AG08395 (cell line): ENCODE measurements around the gene INS.

Experiments
- DNase-seq: peaks from one replicate; pipeline ENCODE4 v3.0.0; 2012; ENCODE audit warnings: mixed read lengths, low spot score

INS gene

DNA sequence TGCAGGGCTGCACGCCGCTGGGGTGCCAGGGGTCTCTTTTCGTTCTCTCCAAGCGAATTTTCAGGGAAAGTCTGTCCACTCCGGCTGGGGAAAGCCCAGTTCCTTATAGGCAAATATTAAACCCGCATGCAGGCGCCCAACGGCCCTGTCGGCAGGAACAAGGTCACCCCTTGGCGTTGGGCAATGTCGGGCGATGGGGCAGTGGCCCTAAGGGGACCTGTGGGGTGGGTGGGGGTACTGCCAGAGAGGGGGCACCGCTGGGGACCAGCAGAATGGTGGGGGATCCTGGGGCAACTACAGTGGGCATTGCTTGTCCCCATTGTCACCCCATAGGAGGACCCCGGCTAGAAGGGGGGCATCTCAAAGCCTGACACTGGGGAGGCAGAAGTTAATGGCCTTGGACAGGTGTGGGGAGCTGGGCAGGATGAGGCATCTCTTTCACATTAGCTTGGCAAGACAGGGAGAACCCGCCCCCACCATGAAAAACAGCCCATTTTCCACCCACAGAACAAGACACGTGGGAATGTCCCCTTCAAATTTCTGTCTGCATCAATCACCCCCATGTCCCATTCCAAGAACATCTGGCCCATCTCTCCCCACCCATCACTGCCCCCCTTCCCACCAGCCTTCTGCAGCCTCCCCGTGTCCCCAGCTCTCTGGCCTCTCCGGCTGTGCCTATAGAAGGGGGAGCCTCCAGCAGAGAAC is 16.3 kb downstream of the INS start:
- no peak for DNase-seq

DNA sequence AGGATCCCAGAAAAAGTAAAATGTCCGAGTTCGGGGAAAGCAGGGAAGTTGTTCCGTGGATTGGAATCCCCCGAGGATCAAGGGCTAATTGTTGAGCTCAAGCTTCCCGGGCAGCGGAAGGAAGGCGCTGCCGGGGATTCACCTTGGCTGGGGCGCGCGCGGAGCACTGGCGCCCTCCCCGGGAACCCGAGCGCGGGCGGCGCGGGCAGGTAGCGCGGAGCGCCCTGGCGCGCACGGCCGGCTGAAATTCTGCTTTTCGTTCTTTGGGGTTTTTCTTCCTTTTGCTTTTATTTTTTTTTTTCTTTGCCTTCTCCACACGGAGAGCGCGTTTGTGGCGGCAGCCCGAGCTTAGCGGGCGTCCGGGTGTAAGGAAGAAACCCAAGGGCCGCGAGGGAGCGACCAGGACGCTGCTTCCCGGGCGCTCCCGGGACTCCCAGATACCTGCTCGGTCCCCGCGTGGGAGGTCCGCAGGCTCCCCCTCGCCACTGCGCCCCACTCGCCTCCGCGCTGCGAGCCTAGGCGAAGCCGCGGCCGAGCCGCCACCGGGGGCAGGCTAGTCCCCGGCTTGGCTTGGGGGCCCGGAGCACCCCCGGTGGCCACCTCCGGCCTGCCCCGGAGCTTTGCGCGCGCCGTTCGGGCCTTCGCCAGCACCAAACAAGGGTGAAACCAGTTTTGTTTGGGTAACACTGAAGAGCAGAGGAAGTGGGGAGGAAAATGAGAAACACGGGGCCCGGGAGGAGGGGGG is 17.0 kb downstream of the INS start:
- no peak for DNase-seq

DNA sequence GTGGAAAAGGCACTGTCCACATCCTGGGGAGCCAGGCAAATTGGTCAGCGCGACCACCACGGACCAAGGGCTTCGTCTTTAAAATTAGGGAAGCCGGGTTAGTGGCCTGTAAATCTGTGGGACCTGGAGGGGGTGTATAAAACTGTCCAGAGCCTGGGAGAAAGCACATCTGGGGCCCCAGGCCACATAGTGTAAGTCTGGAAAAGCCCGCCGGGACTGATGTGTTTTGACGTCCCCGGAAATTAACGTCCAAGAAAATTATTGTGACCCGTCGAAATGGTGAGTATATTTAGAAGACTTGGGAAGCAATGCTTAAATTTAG is 17.6 kb downstream of the INS start:
- DNase-seq: no peak

DNA sequence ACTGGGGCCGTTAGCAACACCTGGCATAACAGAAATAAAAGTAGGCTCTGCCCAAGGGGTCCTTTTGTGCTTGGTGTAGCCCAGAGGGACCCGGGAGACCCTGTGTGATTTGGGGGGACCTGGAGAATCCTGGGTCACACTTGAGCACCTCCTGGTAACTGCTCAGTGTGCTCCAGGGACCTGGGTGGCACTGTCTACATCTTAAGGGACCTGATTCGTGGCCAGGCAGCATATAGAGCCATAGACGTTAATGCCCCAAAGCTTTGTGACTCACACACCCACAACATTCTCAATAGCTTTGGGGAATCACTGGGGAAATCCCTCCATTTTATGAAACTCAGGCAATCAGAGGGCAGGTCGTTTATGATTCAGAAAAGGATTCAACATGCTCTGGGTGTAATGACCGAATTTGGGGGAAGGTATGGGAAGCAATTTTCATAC is 18.2 kb downstream of the INS start:
- no peak for DNase-seq

DNA sequence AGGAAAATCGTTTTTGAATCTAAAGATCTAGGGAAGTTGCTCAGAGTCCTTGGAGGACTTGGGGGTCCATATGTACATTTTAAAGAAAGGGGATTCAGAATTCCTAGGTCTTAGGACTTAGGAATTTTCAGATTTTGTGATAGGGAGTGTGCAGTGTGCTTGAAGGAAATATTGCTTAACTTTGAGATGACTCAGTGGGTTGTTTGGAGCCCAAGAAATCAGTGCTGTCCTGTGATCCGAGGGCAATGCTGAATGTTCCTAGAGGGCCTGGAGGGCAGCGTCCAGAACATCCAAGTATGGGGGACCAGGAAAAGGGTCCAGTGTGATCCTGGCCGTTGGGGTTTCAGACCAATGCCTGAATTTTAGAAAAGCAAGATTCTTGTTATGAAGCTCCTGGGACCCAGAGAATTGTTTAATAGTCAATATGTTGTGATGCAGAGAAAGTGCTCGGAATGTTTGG is 18.7 kb downstream of the INS start:
- peak; percentile 78 for DNase-seq

DNA sequence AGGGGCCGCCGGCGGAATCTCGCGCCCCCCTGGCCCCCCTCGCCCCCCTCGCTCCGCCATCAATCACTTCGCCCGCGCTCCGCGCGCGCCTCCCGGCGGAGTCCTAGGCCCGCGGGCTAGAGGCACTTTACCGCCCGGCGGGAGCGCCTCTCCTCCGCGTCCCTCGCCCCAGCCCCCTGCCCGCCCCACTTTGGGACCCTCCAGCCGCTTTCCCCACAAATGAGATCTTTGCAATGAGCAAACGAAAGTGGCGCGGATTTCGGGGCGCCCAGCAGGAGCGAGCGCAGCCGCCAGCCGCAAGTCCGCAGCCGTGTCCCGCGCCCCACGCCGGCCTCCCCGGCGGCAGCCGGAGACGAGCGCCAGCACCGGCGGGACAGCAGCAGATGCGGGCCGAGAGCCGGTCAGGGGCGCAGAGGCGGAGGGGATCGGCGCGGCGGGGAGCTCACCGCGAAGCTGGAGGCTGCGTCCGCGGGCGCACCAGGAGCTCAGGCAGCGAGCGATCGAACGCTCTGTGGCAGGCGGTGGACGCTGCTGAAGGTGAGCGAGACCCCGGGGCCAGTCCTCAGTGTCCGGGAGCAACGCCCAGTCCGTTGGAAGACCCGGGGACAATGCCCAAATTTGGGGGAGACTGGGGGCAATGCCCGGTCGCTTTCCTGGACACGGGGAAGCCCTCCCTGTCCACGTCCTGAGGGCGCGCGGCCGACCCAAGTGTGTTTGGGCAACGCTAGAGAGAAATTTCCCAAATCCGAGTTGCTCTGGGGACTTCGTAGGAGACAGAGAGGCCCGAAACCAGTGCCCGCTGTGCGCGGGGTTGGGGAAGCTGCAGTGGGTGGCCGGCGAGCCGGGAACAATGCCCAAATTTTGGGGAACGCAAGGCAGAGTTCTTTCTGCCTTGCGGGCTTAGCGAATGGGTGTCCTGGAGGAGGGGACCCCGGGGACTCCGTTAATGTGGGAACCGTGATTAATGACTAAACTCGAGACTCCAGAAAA is 20.3 kb downstream of the INS start:
- no peak for DNase-seq

DNA sequence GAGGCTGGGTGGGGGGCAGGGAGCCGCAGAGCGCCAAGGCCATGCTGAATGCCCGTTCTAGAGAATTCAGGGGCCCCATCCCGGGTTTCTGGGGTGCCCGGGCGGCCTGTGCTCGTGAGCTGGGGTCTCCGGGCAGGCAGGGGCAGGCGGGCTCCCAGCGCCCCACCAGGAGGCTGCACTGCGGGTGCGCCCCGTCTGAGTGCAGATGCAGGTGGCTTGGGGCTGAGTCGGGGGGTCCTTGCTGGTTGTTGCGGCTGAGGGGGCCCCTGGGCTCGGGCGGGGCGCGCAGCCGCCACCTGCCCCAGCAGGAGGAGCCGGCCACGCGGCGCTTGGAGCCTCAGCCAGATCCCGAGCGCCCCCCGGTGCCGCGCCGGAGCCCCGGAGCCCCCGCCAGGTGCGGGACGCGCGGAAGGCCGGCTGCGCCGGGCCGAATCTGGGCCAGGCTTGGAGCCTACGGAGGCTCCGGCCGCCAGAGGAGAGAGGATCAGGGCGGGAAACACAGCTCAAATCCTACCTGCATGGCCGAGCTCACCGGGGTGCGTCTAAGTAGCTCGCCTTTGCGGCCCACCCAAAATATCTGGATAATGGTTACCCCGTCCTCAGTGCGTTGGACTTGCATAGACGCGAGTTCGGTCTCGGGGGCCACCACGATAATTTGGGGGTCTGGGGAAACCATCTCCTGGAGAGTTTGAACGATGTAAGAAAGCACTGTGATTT is 21.2 kb downstream of the INS start:
- no peak for DNase-seq

DNA sequence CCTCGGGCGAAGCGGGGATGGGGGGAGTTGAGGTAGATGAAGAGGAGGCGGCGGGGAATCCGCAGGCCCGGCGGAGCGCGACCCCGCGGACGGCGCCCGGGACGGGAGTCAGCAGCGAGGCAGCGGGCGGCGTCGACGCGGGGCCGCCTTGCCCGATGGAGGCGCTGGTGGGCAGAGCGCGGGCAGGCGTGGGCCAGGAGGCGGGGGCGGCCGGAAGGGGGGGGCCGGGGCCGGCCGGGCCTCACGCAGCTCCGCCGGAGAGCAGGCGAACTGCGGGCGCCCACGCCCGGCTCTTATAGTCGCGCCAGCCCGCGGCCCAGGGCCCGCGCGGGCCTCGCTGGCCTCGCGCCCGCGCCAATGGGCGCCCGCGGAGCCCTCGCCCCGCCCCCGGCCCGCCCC is 21.9 kb downstream of the INS start, which contains the start of gene IGF2:
IGF2 (minus strand) TSS at position 267 of the 399 bp plus-strand sequence. CDS start 3,866 bp downstream, outside the sequence.
- no peak for DNase-seq

DNA sequence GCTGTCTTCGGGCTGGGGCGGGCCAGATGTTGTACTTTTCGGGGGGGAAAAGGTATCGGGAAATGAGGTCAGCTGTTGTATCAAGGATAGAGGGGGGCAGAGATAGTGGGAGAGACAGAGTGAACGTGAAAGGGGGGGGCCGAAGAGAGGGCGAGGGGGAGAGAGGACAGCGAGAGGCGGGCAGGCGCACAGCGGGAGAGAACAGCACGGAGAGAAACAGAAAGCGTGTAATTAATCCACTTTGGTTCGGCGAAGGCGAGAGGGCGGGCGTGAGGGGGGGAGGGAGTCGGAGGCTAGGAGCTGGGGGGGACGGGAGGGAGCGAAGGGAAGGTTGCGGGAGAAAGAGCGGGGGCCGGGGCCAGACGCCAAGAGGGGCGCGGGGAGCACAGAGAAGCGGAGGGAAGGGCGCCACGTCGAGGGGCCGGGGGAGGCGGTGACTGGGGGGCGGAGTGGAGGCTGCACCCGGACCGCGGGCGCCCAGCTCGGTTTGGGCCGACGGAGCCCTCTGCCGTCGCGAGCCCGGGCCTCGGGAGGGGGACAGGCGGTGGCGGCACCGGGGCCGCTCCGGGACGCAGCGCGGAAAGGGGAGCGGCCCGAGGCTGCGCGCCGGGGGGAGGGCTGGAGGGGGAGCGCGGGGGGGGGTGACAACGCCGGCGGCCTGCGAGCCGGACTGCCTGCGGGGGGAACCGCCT is 22.4 kb downstream of the INS start:
- no peak for DNase-seq

DNA sequence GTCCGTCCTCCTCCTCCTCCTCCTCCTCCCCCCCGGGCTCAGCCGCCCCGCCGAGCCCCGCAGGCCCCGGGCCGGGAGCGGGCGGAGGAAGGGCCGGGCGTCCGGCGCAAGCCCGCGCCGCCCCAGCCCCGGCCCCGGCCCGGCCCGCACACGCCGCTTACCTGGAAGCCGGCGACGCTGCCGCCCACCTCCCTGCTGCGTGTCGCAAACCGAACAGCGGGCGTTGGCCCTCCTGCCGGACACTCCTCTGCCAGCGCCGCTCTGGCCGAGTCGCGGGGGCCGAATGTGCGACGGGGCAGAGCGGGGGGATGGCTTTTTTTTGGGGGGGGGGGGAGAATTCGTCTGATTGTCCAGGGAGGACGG is 23.0 kb downstream of the INS start:
- DNase-seq: no peak

DNA sequence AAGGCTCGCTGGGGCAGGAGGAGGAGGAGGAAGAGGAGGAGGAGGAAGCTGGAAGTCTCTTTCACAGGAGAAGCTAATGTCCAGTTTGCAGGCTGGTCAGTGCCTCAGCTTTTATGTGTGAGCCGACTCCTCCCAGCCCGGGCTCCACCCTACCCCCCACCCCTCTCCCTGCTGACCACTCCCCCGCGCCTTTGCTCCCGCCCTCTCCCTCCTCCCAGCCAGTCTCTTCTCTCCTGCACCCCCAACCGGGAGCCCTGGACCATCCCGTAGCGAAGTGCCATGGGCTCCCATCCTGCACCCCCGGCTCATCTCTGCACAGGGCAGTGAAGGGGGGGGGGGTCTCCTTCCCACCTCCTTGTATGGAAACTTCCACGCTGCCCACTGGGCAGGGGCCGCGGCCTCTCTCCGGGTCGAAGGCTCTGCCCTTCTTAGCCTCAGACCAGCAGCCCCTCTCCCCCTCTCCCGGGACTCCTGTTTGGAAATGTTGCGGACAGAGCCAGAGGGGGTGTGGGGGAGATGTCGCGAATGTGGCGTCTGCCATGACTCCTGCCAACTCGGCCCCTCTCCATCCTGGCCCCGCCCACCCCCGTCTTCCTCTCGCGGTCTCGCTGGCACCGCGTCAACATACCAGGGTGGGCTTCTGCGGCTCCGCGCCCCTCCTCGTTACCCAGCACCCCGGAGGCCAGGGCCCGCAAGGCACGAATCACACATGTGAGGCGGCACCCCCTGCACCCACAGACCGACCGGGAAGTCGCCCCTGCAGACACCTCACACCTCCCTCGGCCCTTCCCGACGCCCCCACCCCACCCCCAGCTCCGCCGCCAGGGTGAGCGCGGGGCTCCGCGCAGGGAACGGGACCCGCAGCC is 23.6 kb downstream of the INS start:
- DNase-seq: peak; percentile 76

DNA sequence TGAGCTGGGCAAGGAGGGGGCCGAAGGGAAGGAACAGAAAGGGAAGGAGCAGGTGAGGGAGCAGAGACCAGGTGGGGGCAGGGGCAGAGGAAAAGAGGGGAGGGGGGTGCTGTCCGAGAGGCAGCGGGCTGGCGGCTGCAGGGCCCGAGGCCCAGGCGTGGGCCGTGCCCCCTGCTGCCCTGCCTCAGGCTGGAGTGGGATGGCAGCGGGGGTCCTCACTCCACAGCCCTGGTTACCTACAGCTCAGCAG is 24.1 kb downstream of the INS start:
- no peak for DNase-seq

DNA sequence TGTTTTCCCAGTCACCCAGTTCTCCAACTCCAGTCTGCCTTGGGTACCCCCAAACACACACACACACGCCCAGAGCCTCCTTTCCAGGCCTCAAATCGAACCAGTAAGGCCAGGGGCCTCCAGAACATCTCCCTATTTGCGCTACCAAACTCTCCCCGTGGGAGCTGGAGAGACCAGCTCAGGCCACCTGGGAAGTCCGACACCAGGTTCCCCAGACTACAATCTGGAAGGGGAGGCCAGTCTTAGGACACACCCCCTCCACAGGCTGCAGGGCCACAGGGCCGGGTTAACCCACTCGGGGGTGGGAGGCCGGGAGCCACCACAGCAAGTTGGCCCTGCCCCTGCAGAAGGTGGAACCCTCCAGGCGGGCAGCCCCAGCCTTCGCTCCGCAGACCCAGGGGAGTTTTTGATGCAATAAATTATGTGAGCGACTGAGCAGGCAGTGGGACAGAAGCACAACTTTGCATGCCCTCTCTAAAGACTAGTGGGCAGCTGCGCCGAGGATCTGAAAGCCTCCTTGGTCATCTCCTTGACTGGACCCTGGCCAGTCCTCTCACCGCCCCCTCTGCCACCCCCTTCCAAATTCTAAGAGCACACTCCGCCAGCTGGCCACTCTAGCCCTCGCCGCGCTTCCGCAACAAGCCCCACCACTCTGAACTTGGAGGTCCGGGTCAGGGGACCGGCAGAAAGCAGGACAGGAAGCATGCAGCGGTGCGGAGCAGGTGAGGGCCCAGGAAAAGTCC is 24.6 kb downstream of the INS start:
- DNase-seq: no peak

DNA sequence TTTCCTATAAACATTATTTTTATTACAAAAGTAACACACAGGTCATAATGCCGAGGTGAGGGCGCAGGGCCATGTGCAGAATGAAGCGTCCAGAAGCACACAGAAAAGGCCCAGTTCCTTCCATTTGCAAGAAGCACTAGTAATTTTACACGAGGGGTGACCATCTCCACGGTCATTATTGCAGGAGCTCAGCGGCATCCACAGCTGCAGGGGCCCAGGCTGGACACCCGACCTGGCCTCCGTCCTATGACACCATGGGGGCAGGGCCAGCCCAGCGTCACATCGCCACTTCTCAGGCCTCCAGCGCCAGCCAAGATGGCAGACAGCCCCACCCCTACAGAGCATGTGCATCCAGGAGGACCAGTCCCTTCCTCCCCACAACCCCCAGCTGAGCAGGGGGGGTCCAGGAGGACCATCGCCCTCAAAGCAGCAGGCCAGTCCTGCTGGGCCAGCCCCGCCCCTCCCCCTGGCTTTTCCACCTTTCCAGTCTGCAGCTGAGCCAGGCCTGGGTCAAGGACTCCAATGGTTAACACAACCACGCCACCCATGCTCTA is 25.3 kb downstream of the INS start:
- no peak for DNase-seq

DNA sequence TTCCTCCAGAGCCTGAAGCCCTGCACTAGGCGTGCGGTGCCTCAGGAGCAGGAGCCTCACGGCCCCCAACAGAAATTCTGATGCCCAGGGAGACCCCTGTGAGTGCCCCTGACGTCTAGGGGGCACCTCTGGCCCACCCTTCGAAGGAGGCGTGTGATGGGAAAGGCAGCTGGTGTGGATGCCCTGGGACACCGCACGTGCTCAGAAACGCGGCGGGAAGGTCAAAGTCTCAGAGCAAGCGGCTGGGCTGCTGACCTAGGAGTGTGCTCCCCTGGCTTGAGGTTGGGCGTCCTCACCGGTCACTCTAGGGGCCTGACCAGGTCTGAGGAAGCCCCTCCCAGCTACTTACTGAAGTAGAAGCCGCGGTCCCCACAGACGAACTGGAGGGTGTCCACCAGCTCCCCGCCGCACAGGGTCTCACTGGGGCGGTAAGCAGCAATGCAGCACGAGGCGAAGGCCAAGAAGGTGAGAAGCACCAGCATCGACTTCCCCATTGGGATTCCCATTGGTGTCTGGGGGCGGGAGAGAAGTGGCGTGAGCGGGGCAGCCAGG is 25.9 kb downstream of the INS start:
- no peak for DNase-seq

DNA sequence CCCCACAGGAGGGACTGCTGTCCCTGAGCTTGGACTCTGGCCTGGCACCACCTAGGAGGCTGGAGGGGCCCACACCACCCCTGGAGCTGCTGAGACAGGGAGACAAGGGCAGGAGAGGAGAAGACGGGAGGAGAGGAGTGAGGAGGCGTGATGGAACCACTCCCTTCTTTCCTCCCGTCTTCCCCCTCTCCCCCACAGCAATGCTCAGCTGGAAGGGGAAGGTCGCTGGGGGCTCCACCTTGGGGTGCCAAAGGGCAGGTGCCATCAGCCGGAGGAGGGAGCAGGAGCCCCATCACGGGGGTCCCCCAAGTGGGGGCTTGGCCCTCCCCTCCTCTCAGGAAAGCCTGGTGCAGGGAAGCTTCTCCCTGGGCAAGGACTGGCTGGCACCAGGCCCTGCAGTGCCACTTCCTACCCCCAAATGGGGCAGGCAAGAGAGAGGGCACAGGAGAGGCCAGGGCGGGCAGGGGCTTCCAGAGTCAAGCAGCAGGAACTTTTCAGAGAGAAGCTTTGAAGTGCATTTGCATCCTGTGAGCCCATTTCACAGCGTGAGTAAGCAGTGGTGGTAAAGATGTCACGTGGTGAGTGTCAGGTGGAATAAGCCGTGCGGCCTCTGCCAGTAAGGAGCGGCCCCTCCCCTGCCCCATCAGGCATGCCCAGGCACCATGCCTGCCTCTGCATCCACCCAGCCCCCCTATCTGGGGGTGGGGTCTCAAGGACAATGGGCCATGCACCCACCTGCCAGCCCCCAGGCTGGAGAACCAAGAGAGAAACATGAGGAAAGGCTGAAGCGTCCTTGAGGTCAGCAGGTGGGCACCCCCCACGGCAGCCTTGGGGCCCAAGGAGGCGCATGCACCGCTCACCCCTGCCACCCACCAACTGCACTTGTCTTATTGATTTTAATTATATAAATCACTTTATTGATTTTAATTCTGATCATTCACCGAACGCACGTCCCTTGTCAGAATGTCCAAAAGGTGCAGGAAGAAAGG is 26.7 kb downstream of the INS start:
- DNase-seq: no peak

DNA sequence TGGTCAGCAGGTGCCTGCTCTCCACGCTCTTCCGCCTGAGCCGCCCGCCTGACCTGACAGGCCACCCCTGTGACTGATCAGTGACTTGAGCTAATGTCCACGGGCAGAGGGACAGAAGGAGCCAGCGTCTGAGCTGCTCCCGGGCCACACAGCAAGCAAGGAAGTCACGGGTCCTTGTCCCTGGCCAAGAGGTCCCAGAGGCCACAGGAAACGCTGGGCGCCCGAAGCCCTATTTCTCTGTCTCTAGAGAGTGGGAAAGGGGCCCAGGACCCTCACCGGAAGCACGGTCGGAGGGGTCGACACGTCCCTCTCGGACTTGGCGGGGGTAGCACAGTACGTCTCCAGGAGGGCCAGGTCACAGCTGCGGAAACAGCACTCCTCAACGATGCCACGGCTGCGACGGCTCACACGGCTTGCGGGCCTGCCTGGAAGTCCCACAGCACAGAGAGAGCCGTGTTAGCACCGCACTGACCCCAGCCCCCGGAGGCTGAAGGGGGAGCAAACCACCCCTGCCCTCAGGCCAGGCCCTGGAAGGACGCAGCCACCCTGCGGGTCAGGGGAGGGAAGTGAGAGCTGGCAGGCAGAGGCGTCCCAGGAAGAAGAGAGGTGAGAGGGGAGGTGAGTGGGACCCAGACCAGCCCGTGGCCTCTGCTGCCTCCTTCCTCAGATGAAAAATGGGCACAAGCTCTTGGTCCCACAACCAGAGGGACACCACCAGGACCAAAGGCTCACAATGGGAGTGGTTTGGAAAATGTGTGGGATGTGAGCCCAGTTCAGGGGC is 27.6 kb downstream of the INS start:
- DNase-seq: no peak
